HFFc6 (cell line): Measurements from ENCODE around the gene ZNF267. TPM values are rescaled to one million over a fixed set of nuclear protein-coding genes. Genes with fewer than 3 reads are reported as not detected.

Experiments
- DNase-seq: peaks from one replicate; pipeline ENCODE4 v3.0.0-alpha.2; 2018
- H3K27ac Mint-ChIP-seq: 2 replicates; pipeline ENCODE4 v1.8.0; 2020; ENCODE audit warnings: mild to moderate bottlenecking, mixed read lengths
- H3K27me3 Mint-ChIP-seq: 2 replicates; pipeline ENCODE4 v1.8.0; 2021; ENCODE audit warnings: mild to moderate bottlenecking, moderate library complexity, mixed read lengths; ENCODE audit not compliant: insufficient read depth
- H3K36me3 Mint-ChIP-seq: 2 replicates; pipeline ENCODE4 v1.8.0; 2021; ENCODE audit warnings: low read depth, mixed read lengths
- H3K4me1 Mint-ChIP-seq: 2 replicates; pipeline ENCODE4 v1.8.0; 2020; ENCODE audit warnings: low read depth, mixed read lengths
- H3K4me3 Mint-ChIP-seq: 2 replicates; pipeline ENCODE4 v1.8.0; 2020; ENCODE audit warnings: mild to moderate bottlenecking, moderate library complexity, mixed read lengths
- H3K9me3 Mint-ChIP-seq: 2 replicates; pipeline ENCODE4 v1.8.0; 2020; ENCODE audit warnings: mild to moderate bottlenecking, mixed read lengths
- total RNA-seq, 6 experiments: library from RNA; stranded (reverse); fragmentation: NEBNext Ultra II Directional; extraction: Animal tissue kit (Norgen Biotek cat#: 25700); gene quantifications; 2 replicates in 1 of 6; 3 replicates in 5 of 6; pipeline ENCODE4 v1.2.3, GENCODE V29; 2021
- TF ChIP-seq, protein P1 (sequence below): fragments of 200-600 bp; sonication (generic); IDR thresholded peaks from 2 replicates; pipeline ENCODE4 v1.5.0; 2021; ENCODE audit warnings: antibody characterized with exemption, mild to moderate bottlenecking

ZNF267 gene
- total RNA-seq, 6 experiments from 2014 or later, result 5.5 to 8.9 (median 6.9) TPM

DNA sequence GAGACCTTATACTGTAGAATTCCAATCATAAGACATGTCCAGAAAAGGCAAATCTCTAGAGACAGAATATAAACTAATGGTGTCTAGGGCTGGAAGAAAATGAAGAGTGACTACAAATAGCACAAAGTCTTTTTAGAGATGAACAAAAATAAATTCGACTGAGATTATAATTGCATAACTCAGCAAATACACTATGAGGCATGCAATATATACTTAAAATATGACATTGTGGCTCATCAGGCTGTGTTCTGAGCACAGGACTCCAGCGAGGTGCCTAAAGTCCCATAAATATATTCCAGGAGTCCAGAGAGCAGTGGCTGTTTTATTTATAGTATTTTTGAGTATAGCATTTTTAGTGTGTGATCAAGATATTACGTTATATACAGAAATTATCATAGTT, 13.1 kb upstream of the ZNF267 start:
- H3K27me3 Mint-ChIP-seq, result peaks cover 26% of the 10 kb centered on the region
- H3K4me1 Mint-ChIP-seq, result no peaks in the 10 kb centered on the region

DNA sequence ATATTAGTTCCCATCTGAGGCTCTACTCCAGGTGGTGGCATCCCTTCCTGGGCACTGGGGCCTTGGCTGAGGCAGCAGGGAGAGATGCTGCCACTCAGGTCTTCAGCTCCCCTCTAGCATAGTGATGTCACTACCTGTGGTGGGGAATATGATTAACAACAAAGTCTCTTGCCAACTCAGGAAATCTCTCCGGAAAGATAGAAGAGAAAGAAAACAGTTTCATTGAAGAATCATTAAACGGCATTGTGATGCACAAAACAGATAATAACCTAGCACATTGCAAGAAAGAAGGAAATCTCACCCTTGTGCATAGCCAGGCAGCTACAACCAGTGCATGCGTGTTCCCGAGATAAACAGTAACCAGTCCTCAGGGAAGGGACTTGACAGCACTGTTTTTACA, 12.2 kb upstream of the ZNF267 start:
- TF ChIP-seq, protein P1, sequence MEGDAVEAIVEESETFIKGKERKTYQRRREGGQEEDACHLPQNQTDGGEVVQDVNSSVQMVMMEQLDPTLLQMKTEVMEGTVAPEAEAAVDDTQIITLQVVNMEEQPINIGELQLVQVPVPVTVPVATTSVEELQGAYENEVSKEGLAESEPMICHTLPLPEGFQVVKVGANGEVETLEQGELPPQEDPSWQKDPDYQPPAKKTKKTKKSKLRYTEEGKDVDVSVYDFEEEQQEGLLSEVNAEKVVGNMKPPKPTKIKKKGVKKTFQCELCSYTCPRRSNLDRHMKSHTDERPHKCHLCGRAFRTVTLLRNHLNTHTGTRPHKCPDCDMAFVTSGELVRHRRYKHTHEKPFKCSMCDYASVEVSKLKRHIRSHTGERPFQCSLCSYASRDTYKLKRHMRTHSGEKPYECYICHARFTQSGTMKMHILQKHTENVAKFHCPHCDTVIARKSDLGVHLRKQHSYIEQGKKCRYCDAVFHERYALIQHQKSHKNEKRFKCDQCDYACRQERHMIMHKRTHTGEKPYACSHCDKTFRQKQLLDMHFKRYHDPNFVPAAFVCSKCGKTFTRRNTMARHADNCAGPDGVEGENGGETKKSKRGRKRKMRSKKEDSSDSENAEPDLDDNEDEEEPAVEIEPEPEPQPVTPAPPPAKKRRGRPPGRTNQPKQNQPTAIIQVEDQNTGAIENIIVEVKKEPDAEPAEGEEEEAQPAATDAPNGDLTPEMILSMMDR, result no peak
- Mint-ChIP-seq H3K36me3 (no peaks in the 10 kb centered on the region), H3K27me3 (peaks cover 23% of the 10 kb centered on the region)

More for the DNA sequence above, 13.1 kb upstream of the ZNF267 start:
- TF ChIP-seq, protein P1, result no peak
- no peak for DNase-seq
- no peaks in the 10 kb centered on the region for H3K36me3 Mint-ChIP-seq
- H3K27ac Mint-ChIP-seq, result no peak overlapping the region
- H3K9me3 Mint-ChIP-seq, result no peaks in the 10 kb centered on the region
- H3K4me3 Mint-ChIP-seq, result no peak overlapping the region

DNA sequence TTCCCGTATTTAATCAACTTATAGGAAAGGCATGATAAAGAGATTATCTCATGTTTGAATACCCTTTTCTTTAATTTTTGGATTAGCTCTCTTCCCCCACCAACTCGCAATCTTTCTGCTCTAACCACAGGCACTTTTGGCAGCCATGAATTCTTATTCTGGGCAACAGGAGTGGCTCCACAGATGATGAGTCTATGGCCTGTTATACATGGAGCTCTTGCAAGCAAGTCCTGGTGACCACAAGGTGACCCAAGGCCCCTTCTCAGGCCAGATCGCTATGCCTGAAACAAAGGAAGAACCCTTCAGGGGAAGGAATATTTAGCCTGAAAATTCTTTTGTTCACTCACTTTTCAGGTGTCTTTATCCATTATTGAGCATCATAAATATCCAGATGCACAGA, 10.8 kb upstream of the ZNF267 start:
- no peak overlapping the region for H3K4me3 Mint-ChIP-seq
- TF ChIP-seq, protein P1, result no peak
- no peaks in the 10 kb centered on the region for H3K9me3 Mint-ChIP-seq
- no peaks in the 10 kb centered on the region for H3K36me3 Mint-ChIP-seq
- DNase-seq, result no peak
- no peaks in the 10 kb centered on the region for H3K4me1 Mint-ChIP-seq
- no peak overlapping the region for H3K27ac Mint-ChIP-seq
- peaks cover 20% of the 10 kb centered on the region for H3K27me3 Mint-ChIP-seq

More for the DNA sequence above, 12.2 kb upstream of the ZNF267 start:
- Mint-ChIP-seq H3K4me1 (no peaks in the 10 kb centered on the region), H3K9me3 (no peaks in the 10 kb centered on the region), H3K4me3 (no peak overlapping the region), H3K27ac (no peak overlapping the region)
- no peak for DNase-seq

DNA sequence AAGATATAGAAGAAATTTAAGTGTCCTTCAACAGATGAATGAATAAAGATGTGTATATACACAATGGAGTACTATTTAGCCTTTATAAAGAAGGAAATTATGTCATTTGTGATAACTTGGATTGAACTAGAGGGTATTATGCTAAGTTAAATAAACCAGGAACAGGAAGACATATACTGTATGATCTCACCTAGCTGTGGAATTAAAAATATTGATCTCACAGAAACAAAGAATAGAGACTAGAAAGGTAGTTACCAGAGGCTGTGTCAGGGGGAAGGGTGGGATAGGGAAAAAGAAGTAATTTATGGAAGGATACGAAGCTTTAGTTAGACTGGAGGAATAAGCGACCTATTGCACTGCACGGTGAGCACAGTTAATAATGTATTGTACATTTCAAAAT, 5.4 kb upstream of the ZNF267 start:
- H3K27me3 Mint-ChIP-seq, result peaks cover 15% of the 10 kb centered on the region
- H3K36me3 Mint-ChIP-seq, result no peaks in the 10 kb centered on the region
- H3K9me3 Mint-ChIP-seq, result no peaks in the 10 kb centered on the region
- H3K27ac Mint-ChIP-seq, result no peak overlapping the region
- H3K4me1 Mint-ChIP-seq, result peaks cover 22% of the 10 kb centered on the region
- TF ChIP-seq, protein P1, result no peak
- H3K4me3 Mint-ChIP-seq, result no peak overlapping the region
- DNase-seq, result no peak

DNA sequence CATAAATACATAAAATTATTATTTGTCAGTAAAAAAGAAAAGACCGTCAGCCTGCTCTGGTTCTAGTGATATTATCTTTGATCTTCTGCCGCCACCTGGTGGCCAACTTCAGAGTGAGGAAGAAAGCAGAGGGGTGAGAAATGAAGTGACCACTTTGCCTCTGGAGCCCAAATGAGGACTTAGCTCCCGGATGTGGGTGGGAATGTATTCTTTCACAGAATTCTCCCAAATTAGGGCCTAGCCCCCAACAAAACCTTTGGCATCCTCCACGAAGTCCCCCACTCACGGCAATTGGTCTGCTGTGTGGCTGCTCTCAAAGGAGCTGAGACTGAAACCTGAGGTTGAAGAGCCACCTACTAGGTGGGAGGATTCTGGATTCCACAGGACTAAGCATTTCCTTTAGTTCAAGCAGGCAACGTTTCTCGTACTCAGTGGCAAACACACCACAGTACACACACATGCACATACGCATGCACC, 4.9 kb upstream of the ZNF267 start:
- DNase-seq, result peak; percentile 71
- Mint-ChIP-seq H3K4me3 (peak overlapping the region; percentile 79), H3K9me3 (no peaks in the 10 kb centered on the region), H3K4me1 (peaks cover 25% of the 10 kb centered on the region), H3K27me3 (peaks cover 18% of the 10 kb centered on the region), H3K27ac (peak overlapping the region; percentile 89), H3K36me3 (no peaks in the 10 kb centered on the region)
- TF ChIP-seq, protein P1, result peak; percentile 95
